ENCODE data around the gene TULP4.

TULP4 gene

DNA sequence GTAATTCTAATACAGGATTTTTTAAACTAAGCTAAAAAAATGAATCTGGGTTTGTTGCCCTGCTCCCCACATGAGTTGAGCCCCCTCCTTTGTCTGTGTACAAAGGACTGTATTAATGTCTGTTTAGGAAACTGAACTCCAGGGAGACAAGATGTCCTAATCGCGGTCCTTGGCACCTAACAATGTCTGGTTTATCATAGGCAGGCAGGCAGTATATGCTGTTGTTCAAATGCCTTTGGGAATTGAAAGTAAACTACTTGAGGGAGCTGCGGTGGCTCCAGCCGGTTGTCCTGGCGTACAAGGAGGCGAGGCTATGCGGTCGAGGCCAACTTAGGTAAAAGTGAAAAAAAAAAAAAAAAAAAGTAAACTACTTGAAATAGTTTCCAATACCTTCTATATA, 98.5 kb downstream of the TULP4 start:
- no peaks in the 10 kb centered on the region for H3K27me3 ChIP-seq (ENCODE audit: insufficient read depth, low read length, poor library complexity)
- no peak overlapping the region for H4K5ac ChIP-seq (ENCODE audit: low read length)
- H3K4me2 ChIP-seq (ENCODE audit: low read length), result no peak overlapping the region
- no peak for DNase-seq
- H3K4me1 ChIP-seq (ENCODE audit: control insufficient read depth, low read depth, low read length), result no peaks in the 10 kb centered on the region
- H2BK5ac ChIP-seq (ENCODE audit: low read length), result no peak overlapping the region
- no peak overlapping the region for H2BK15ac ChIP-seq (replicated peaks; ENCODE audit: low read depth)
- no peak overlapping the region for H3K9ac ChIP-seq (ENCODE audit: low read length)
- H3K4ac ChIP-seq (ENCODE audit: low read depth, low read length), result no peak overlapping the region
- H3K36me3 ChIP-seq (ENCODE audit: control insufficient read depth, insufficient read depth, low read length), result no peaks in the 10 kb centered on the region
- H3K79me2 ChIP-seq (ENCODE audit: control insufficient read depth, insufficient read depth, low read length), result no peaks in the 10 kb centered on the region
- H3K56ac ChIP-seq (ENCODE audit: low read length), result no peak overlapping the region
- no peak overlapping the region for H3K18ac ChIP-seq (ENCODE audit: low read length)
- peaks cover 2% of the 10 kb centered on the region for H3K79me1 ChIP-seq (ENCODE audit: low read length)
- no peak overlapping the region for H3K27ac ChIP-seq (ENCODE audit: low read depth, low read length)
- no peak overlapping the region for H3K4me3 ChIP-seq (ENCODE audit: low read length)
- H3K23ac ChIP-seq (ENCODE audit: low read length), result no peak overlapping the region
- no CpG with 5 or more reads among the region's 8 CpGs for WGBS (ENCODE audit: extremely low coverage, insufficient coverage, low lambda C conversion rate)
- H4K8ac ChIP-seq (ENCODE audit: low read depth, low read length), result no peak overlapping the region
- H2AK5ac ChIP-seq (ENCODE audit: low read length), result no peak overlapping the region
- no peak overlapping the region for H2BK120ac ChIP-seq (ENCODE audit: low read depth, low read length)

DNA sequence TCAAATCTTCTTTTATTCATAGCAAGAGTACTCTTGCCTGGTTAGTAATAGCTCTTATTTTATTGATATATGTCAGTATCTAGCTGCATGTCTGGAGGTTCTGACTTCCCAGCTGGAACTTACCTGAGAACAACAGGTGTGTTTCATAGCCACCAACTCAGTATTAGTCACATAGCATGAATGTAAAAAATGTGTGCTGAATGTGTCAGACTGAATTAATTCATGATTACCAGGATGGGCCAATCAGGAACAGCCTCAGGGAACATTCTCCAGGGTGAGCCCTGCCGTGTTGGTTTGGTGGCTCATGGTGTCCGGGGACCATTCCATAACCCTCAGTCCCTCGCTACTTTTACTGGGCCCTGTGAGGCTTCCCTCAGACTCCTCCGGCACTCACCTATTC, 99.7 kb downstream of the TULP4 start:
- H2BK120ac ChIP-seq (ENCODE audit: low read depth, low read length), result no peak overlapping the region
- no CpG with 5 or more reads among the region's 4 CpGs for WGBS (ENCODE audit: extremely low coverage, insufficient coverage, low lambda C conversion rate)
- H3K18ac ChIP-seq (ENCODE audit: low read length), result no peak overlapping the region
- H2BK5ac ChIP-seq (ENCODE audit: low read length), result no peak overlapping the region
- peaks cover 2% of the 10 kb centered on the region for H3K79me1 ChIP-seq (ENCODE audit: low read length)
- no peak overlapping the region for H3K4me2 ChIP-seq (ENCODE audit: low read length)
- H4K5ac ChIP-seq (ENCODE audit: low read length), result no peak overlapping the region
- H3K23ac ChIP-seq (ENCODE audit: low read length), result no peak overlapping the region
- H4K8ac ChIP-seq (ENCODE audit: low read depth, low read length), result no peak overlapping the region
- no peaks in the 10 kb centered on the region for H3K79me2 ChIP-seq (ENCODE audit: control insufficient read depth, insufficient read depth, low read length)
- H3K27ac ChIP-seq (ENCODE audit: low read depth, low read length), result no peak overlapping the region
- H3K4ac ChIP-seq (ENCODE audit: low read depth, low read length), result no peak overlapping the region
- no peak overlapping the region for H3K56ac ChIP-seq (ENCODE audit: low read length)
- no peak overlapping the region for H3K9ac ChIP-seq (ENCODE audit: low read length)
- peak; percentile 64 for DNase-seq
- H3K36me3 ChIP-seq (ENCODE audit: control insufficient read depth, insufficient read depth, low read length), result no peaks in the 10 kb centered on the region
- H3K27me3 ChIP-seq (ENCODE audit: insufficient read depth, low read length, poor library complexity), result no peaks in the 10 kb centered on the region
- no peak overlapping the region for H2BK15ac ChIP-seq (replicated peaks; ENCODE audit: low read depth)
- H2AK5ac ChIP-seq (ENCODE audit: low read length), result no peak overlapping the region
- H3K4me1 ChIP-seq (ENCODE audit: control insufficient read depth, low read depth, low read length), result no peaks in the 10 kb centered on the region
- no peak overlapping the region for H3K4me3 ChIP-seq (ENCODE audit: low read length)

- no peak overlapping the region for H2BK5ac ChIP-seq (ENCODE audit: low read length)
- no peak overlapping the region for H2AK5ac ChIP-seq (ENCODE audit: low read length)
- H3K18ac ChIP-seq (ENCODE audit: low read length), result no peak overlapping the region
- peaks cover 2% of the 10 kb centered on the region for H3K79me1 ChIP-seq (ENCODE audit: low read length)
- no peak overlapping the region for H3K56ac ChIP-seq (ENCODE audit: low read length)
- no peak overlapping the region for H3K4me3 ChIP-seq (ENCODE audit: low read length)
- H2BK120ac ChIP-seq (ENCODE audit: low read depth, low read length), result no peak overlapping the region
- H4K5ac ChIP-seq (ENCODE audit: low read length), result no peak overlapping the region
- H3K27ac ChIP-seq (ENCODE audit: low read depth, low read length), result no peak overlapping the region
- no peaks in the 10 kb centered on the region for H3K27me3 ChIP-seq (ENCODE audit: insufficient read depth, low read length, poor library complexity)
- no peaks in the 10 kb centered on the region for H3K4me1 ChIP-seq (ENCODE audit: control insufficient read depth, low read depth, low read length)
- no peak overlapping the region for H2BK15ac ChIP-seq (replicated peaks; ENCODE audit: low read depth)
- DNase-seq, result no peak
- H3K4ac ChIP-seq (ENCODE audit: low read depth, low read length), result no peak overlapping the region
- H4K8ac ChIP-seq (ENCODE audit: low read depth, low read length), result no peak overlapping the region
- H3K4me2 ChIP-seq (ENCODE audit: low read length), result no peak overlapping the region
- H3K9ac ChIP-seq (ENCODE audit: low read length), result no peak overlapping the region
- no peaks in the 10 kb centered on the region for H3K36me3 ChIP-seq (ENCODE audit: control insufficient read depth, insufficient read depth, low read length)
- no peaks in the 10 kb centered on the region for H3K79me2 ChIP-seq (ENCODE audit: control insufficient read depth, insufficient read depth, low read length)
- no peak overlapping the region for H3K23ac ChIP-seq (ENCODE audit: low read length)
- WGBS (ENCODE audit: extremely low coverage, insufficient coverage, low lambda C conversion rate), result no CpG with 5 or more reads among the region's 16 CpGs
These were observed 100.8 kb downstream of the TULP4 start for GRCh38 chr6:158413028-158413427.

- Histone ChIP-seq H4K5ac (ENCODE audit: low read length) (no peak overlapping the region), H2AK5ac (ENCODE audit: low read length) (no peak overlapping the region), H3K56ac (ENCODE audit: low read length) (no peak overlapping the region), H3K79me1 (ENCODE audit: low read length) (peaks cover 2% of the 10 kb centered on the region), H3K4ac (ENCODE audit: low read depth, low read length) (no peak overlapping the region), H3K4me2 (ENCODE audit: low read length) (no peak overlapping the region), H3K36me3 (ENCODE audit: control insufficient read depth, insufficient read depth, low read length) (no peaks in the 10 kb centered on the region), H4K8ac (ENCODE audit: low read depth, low read length) (no peak overlapping the region), H3K23ac (ENCODE audit: low read length) (no peak overlapping the region), H3K4me3 (ENCODE audit: low read length) (no peak overlapping the region), H3K4me1 (ENCODE audit: control insufficient read depth, low read depth, low read length) (no peaks in the 10 kb centered on the region), H2BK5ac (ENCODE audit: low read length) (no peak overlapping the region), H3K18ac (ENCODE audit: low read length) (no peak overlapping the region), H2BK120ac (ENCODE audit: low read depth, low read length) (no peak overlapping the region), H2BK15ac (replicated peaks; ENCODE audit: low read depth) (no peak overlapping the region), H3K9ac (ENCODE audit: low read length) (no peak overlapping the region), H3K27me3 (ENCODE audit: insufficient read depth, low read length, poor library complexity) (no peaks in the 10 kb centered on the region), H3K27ac (ENCODE audit: low read depth, low read length) (no peak overlapping the region), H3K79me2 (ENCODE audit: control insufficient read depth, insufficient read depth, low read length) (no peaks in the 10 kb centered on the region)
- no CpG with 5 or more reads among the region's 5 CpGs for WGBS (ENCODE audit: extremely low coverage, insufficient coverage, low lambda C conversion rate)
- no peak for DNase-seq
These were observed 101.7 kb downstream of the TULP4 start for GRCh38 chr6:158413814-158414565.

- Histone ChIP-seq H2AK5ac (ENCODE audit: low read length) (no peak overlapping the region), H2BK5ac (ENCODE audit: low read length) (no peak overlapping the region), H2BK15ac (replicated peaks; ENCODE audit: low read depth) (no peak overlapping the region), H4K5ac (ENCODE audit: low read length) (no peak overlapping the region), H2BK120ac (ENCODE audit: low read depth, low read length) (no peak overlapping the region), H3K4me1 (ENCODE audit: control insufficient read depth, low read depth, low read length) (no peaks in the 10 kb centered on the region), H3K79me2 (ENCODE audit: control insufficient read depth, insufficient read depth, low read length) (no peaks in the 10 kb centered on the region), H3K56ac (ENCODE audit: low read length) (no peak overlapping the region), H3K79me1 (ENCODE audit: low read length) (peaks cover 2% of the 10 kb centered on the region), H3K9ac (ENCODE audit: low read length) (no peak overlapping the region), H3K18ac (ENCODE audit: low read length) (no peak overlapping the region), H3K27ac (ENCODE audit: low read depth, low read length) (no peak overlapping the region), H3K27me3 (ENCODE audit: insufficient read depth, low read length, poor library complexity) (no peaks in the 10 kb centered on the region), H3K23ac (ENCODE audit: low read length) (no peak overlapping the region), H4K8ac (ENCODE audit: low read depth, low read length) (no peak overlapping the region), H3K4me2 (ENCODE audit: low read length) (no peak overlapping the region), H3K4ac (ENCODE audit: low read depth, low read length) (no peak overlapping the region), H3K4me3 (ENCODE audit: low read length) (no peak overlapping the region), H3K36me3 (ENCODE audit: control insufficient read depth, insufficient read depth, low read length) (no peaks in the 10 kb centered on the region)
- no CpG with 5 or more reads among the region's 5 CpGs for WGBS (ENCODE audit: extremely low coverage, insufficient coverage, low lambda C conversion rate)
- DNase-seq, result no peak
These were observed 102.6 kb downstream of the TULP4 start for GRCh38 chr6:158414851-158415262.

- no CpG with 5 or more reads among the region's 7 CpGs for WGBS (ENCODE audit: extremely low coverage, insufficient coverage, low lambda C conversion rate)
These were observed 103.4 kb downstream of the TULP4 start for GRCh38 chr6:158415666-158416065.

More at GRCh38 chr6:158415666-158416065, 103.4 kb downstream of the TULP4 start:
- H3K27me3 ChIP-seq (ENCODE audit: insufficient read depth, low read length, poor library complexity), result no peaks in the 10 kb centered on the region
- H3K4me3 ChIP-seq (ENCODE audit: low read length), result no peak overlapping the region
- H2AK5ac ChIP-seq (ENCODE audit: low read length), result no peak overlapping the region
- H3K27ac ChIP-seq (ENCODE audit: low read depth, low read length), result no peak overlapping the region
- H3K79me2 ChIP-seq (ENCODE audit: control insufficient read depth, insufficient read depth, low read length), result no peaks in the 10 kb centered on the region
- no peak overlapping the region for H3K4me2 ChIP-seq (ENCODE audit: low read length)
- no peak overlapping the region for H2BK120ac ChIP-seq (ENCODE audit: low read depth, low read length)
- no peak for DNase-seq
- H3K4ac ChIP-seq (ENCODE audit: low read depth, low read length), result no peak overlapping the region
- no peak overlapping the region for H3K56ac ChIP-seq (ENCODE audit: low read length)
- no peak overlapping the region for H4K8ac ChIP-seq (ENCODE audit: low read depth, low read length)
- H4K5ac ChIP-seq (ENCODE audit: low read length), result no peak overlapping the region
- H3K9ac ChIP-seq (ENCODE audit: low read length), result no peak overlapping the region
- H2BK5ac ChIP-seq (ENCODE audit: low read length), result no peak overlapping the region
- H3K4me1 ChIP-seq (ENCODE audit: control insufficient read depth, low read depth, low read length), result no peaks in the 10 kb centered on the region
- H2BK15ac ChIP-seq (replicated peaks; ENCODE audit: low read depth), result no peak overlapping the region
- no peaks in the 10 kb centered on the region for H3K36me3 ChIP-seq (ENCODE audit: control insufficient read depth, insufficient read depth, low read length)
- no peak overlapping the region for H3K23ac ChIP-seq (ENCODE audit: low read length)
- peaks cover 2% of the 10 kb centered on the region for H3K79me1 ChIP-seq (ENCODE audit: low read length)
- no peak overlapping the region for H3K18ac ChIP-seq (ENCODE audit: low read length)
